Iris pigment epithelial cell (primary cell): ENCODE results near the gene RNF128.
"Not testable (repeated sequence)": the region's sequence is repeated elsewhere in the genome, so short reads cannot be mapped to it uniquely, and the experiment has no call there.

Experiments
- DNase-seq: peaks from one replicate; pipeline ENCODE4 v3.0.0-alpha.2; 2011; ENCODE audit warnings: low read depth

RNF128 gene

GRCh38 chrX:106748377-106748776 lies 21.9 kb downstream of the RNF128 start:
- no peak for DNase-seq

- DNase-seq = no peak
Observed at GRCh38 chrX:106751407-106751806, 24.9 kb downstream of the RNF128 start.

- peak; percentile 1 for DNase-seq
Observed at GRCh38 chrX:106752101-106752678, 25.7 kb downstream of the RNF128 start.

GRCh38 chrX:106769288-106769687 lies 42.8 kb downstream of the RNF128 start:
- not testable (repeated sequence) for DNase-seq

- DNase-seq = no peak
Observed at GRCh38 chrX:106774981-106775380, 48.5 kb downstream of the RNF128 start.

- DNase-seq = no peak
Observed at GRCh38 chrX:106780264-106780663, 53.8 kb downstream of the RNF128 start.

GRCh38 chrX:106780664-106781377 lies 54.3 kb downstream of the RNF128 start:
- no peak for DNase-seq

- no peak for DNase-seq
Observed at GRCh38 chrX:106783716-106784115, 57.2 kb downstream of the RNF128 start.

GRCh38 chrX:106791495-106791894 lies 65.0 kb downstream of the RNF128 start:
- peak; percentile 24 for DNase-seq

- DNase-seq = no peak
Observed at GRCh38 chrX:106802063-106802387, 75.5 kb downstream of the RNF128 start.

GRCh38 chrX:106802388-106803275 lies 76.1 kb downstream of the RNF128 start, which contains the start of gene TBC1D8B:
Gene TBC1D8B (plus strand): TSS chrX:106802673. CDS start chrX:106802854, 181 bp downstream.
- peak; percentile 92 for DNase-seq

- peak; percentile 1 for DNase-seq
Observed at GRCh38 chrX:106811131-106811910, 84.8 kb downstream of the RNF128 start.

GRCh38 chrX:106812930-106813329 lies 86.4 kb downstream of the RNF128 start:
- peak; percentile 30 for DNase-seq

- not testable (repeated sequence) for DNase-seq
Observed at GRCh38 chrX:106814093-106814492, 87.6 kb downstream of the RNF128 start.
